ENCODE results near the gene NCK2. TPM values are rescaled to one million over a fixed set of nuclear protein-coding genes. Genes with fewer than 3 reads are reported as not detected.

NCK2 gene
- total RNA-seq, 1 donor from 2014 or later: 51.1 TPM

- DNase-seq: no peak
These were observed 189.2 kb downstream of the NCK2 start for GRCh38 chr2:105933906-105934305.

GRCh38 chr2:105934467-105934866 is 189.8 kb downstream of the NCK2 start:
- no peak for DNase-seq

DNA sequence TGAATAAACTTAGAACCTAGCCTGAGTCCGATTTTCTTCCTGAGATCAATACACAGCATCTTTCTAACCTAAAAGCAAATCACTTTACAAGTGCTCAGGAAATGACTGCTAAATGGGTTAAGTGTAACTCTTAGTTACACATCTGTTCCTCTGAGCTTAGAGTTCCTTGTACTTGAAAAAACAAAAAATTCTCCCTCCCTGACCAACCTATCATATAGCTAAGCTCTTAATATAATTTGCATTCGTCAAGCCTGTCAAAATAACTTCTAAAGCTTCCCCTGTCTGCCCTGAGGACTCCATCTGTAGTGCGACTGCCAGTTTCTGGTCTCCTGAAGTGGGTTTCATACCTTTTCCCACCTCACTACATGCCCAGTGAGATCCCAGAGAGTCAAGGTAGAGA is 190.4 kb downstream of the NCK2 start:
- DNase-seq: no peak

DNA sequence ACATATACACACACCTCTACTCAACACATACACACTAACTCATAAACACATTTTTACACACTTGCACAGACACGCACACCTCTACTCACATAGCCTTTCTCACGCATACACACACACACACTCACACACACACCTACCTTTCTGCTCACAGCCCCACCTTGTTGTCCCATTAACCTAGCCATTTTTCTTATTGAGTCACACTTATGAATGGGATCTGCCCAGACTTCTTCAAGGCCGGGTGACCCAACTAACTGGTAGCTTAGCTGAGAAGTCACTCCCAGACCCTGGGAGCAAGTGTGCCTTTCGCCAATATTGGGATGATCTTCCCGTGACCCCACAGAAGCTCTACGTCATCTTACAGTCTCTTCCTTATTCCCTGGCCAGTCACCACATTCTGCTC is 192.2 kb downstream of the NCK2 start:
- DNase-seq: no peak

GRCh38 chr2:105937498-105938097 is 192.9 kb downstream of the NCK2 start:
- DNase-seq: no peak

Measured in dermis blood vessel endothelial cell (primary cell).